Chondrocyte (in vitro differentiated cells): ENCODE data around the gene KCNE3. TPM values are rescaled to one million over a fixed set of nuclear protein-coding genes. Genes with fewer than 3 reads are reported as not detected.

ENCODE experiments used
- DNase-seq: peaks from one replicate; pipeline ENCODE4 v3.0.0; 2021; ENCODE audit warnings: mixed read lengths, low spot score
- H3K27ac Mint-ChIP-seq: one replicate; pipeline ENCODE4 v1.8.0; 2021; ENCODE audit warnings: mild to moderate bottlenecking, moderate library complexity, mixed read lengths; ENCODE audit not compliant: unreplicated experiment
- H3K27me3 Mint-ChIP-seq: 2 replicates; pipeline ENCODE4 v1.8.0; 2021; ENCODE audit warnings: low read depth, mixed read lengths
- H3K36me3 Mint-ChIP-seq: 2 replicates; pipeline ENCODE4 v1.8.0; 2021; ENCODE audit warnings: low read depth, mixed read lengths
- H3K4me1 Mint-ChIP-seq: 2 replicates; pipeline ENCODE4 v1.8.0; 2021; ENCODE audit warnings: low read depth, mild to moderate bottlenecking, mixed read lengths
- H3K4me3 Mint-ChIP-seq: one replicate; pipeline ENCODE4 v1.8.0; 2021; ENCODE audit warnings: mild to moderate bottlenecking, moderate library complexity, mixed read lengths; ENCODE audit not compliant: unreplicated experiment
- H3K9me3 Mint-ChIP-seq: 2 replicates; pipeline ENCODE4 v1.8.0; 2021; ENCODE audit warnings: low read depth, mixed read lengths
- long read RNA-seq: library from polyadenylated mRNA; stranded (forward); transcript quantifications from one replicate; pipeline ENCODE4 v2.0.0, GENCODE V29; 2021
- total RNA-seq: library from RNA; stranded (reverse); gene quantifications from 3 replicates; pipeline ENCODE4 v1.2.1, GENCODE V29; 2021
- TF ChIP-seq, protein P1 (sequence below): fragments of 200-600 bp; sonication (generic); IDR thresholded peaks from 2 replicates; pipeline ENCODE4 v1.5.0; 2021; ENCODE audit warnings: antibody characterized with exemption, mild to moderate bottlenecking, moderate library complexity

KCNE3 gene, protein sequence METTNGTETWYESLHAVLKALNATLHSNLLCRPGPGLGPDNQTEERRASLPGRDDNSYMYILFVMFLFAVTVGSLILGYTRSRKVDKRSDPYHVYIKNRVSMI
- total RNA-seq = 0.46 to 0.72 TPM in 2 of 3 replicates, not detected in the other
- long read RNA-seq = 0 reads

DNA sequence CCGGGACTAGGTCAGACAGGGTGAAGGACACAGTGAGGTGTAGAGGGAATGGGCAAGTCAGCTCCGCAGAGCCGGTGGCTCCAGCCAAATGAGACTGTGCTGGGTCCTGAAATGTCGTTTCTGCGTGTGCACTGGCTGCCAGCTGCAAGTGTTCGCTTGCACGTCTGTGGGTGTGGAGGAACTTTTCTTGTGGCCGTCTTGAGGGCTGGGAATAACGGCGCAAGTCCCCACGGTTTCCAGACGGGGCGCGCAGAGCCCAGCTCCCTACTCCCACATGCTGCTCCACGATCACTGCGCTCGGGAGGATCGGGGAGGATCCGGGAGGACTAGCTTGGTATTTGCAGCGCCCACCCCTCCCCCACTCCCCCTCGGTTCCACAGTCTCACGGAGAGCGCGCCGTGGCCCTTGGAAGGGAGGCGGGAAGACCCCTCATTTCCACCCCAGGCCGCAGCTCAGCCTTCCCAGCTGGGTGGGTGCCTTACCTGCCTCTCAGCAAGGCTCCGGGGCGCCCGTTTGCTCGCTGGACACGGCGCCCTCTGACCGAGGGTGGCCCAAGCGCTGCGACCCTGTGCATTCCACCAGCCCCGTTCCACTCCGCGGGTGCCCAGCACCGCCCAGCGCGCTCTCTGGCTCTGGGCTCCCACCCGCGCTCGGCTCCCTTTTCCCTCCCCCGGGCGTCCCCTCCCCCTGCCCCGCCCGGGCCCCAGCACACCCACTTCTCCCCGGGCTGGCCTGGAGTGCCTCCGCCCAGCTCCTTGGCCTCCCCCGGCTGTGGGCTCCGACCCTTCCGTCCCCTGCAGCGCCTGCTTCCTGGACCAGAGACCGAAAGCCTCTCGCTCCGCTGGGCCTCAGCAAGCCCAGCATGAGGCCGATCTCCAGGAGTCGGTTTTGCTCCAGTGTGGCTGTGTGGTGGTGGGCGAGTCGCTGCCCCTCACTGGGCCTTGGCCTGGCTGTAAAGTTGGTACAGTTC, at the start of gene KCNE3:
Gene KCNE3 (minus strand): TSS at position 634 of the 970 bp plus-strand sequence. CDS start 9,986 bp downstream, outside the sequence.
- TF ChIP-seq, protein P1, sequence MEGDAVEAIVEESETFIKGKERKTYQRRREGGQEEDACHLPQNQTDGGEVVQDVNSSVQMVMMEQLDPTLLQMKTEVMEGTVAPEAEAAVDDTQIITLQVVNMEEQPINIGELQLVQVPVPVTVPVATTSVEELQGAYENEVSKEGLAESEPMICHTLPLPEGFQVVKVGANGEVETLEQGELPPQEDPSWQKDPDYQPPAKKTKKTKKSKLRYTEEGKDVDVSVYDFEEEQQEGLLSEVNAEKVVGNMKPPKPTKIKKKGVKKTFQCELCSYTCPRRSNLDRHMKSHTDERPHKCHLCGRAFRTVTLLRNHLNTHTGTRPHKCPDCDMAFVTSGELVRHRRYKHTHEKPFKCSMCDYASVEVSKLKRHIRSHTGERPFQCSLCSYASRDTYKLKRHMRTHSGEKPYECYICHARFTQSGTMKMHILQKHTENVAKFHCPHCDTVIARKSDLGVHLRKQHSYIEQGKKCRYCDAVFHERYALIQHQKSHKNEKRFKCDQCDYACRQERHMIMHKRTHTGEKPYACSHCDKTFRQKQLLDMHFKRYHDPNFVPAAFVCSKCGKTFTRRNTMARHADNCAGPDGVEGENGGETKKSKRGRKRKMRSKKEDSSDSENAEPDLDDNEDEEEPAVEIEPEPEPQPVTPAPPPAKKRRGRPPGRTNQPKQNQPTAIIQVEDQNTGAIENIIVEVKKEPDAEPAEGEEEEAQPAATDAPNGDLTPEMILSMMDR = no peak
- Mint-ChIP-seq H3K27me3 (peaks cover under 1% of the 10 kb centered on the region), H3K27ac (peak within 1 kb of the TSS; percentile 71), H3K36me3 (no peaks in the 10 kb centered on the region), H3K4me1 (peaks cover 6% of the 10 kb centered on the region), H3K9me3 (no peaks in the 10 kb centered on the region), H3K4me3 (peak within 1 kb of the TSS; percentile 71)
- DNase-seq = no peak

DNA sequence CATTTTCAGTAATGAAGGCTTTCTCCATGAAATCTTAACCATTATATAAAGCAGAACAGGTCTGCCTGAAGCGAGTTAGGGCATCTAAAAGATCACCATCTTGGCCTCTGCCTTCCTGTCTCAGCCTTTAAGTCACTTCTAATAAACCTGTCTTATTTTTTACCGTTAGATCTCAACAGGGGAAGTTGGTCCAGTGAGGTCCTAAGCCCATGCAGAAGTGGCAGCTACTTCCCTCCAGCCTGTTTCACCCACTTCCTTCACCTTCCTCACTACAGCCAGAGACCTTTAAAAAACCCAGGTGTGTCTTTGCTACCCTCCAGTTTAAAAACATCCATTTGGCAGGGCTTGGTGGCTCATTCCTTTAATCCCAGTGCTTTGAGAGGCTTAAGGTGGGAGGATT, 40.2 kb upstream of the KCNE3 start:
- Mint-ChIP-seq H3K9me3 (peaks cover under 1% of the 10 kb centered on the region), H3K27me3 (no peaks in the 10 kb centered on the region), H3K27ac (no peak overlapping the region), H3K4me1 (peaks cover 4% of the 10 kb centered on the region), H3K4me3 (no peak overlapping the region), H3K36me3 (no peaks in the 10 kb centered on the region)
- no peak for DNase-seq
- TF ChIP-seq, protein P1 = no peak

DNA sequence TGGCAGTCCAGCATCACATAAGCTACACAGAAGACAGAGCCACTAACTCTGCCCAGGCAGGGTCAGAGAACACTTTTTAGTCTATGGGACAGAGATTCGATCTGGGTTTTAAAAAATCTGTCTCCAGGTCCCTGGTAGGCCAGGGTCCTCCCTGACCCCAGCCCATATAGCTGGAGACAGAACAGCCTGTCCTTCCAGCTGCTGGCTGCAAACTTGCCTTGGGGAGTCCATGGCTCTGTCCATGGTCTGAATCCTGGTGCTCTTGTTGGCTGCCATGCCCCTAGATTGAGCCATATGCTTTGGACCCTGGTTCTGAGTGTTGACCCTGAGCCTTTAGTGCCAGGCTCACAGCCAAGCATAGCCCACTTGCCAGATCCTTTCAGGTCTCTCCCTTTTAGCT, 39.5 kb upstream of the KCNE3 start:
- H3K4me1 Mint-ChIP-seq = peaks cover 4% of the 10 kb centered on the region
- no peak overlapping the region for H3K4me3 Mint-ChIP-seq
- peaks cover 3% of the 10 kb centered on the region for H3K9me3 Mint-ChIP-seq
- DNase-seq = no peak
- TF ChIP-seq, protein P1 = no peak
- no peaks in the 10 kb centered on the region for H3K27me3 Mint-ChIP-seq
- H3K36me3 Mint-ChIP-seq = no peaks in the 10 kb centered on the region
- no peak overlapping the region for H3K27ac Mint-ChIP-seq

DNA sequence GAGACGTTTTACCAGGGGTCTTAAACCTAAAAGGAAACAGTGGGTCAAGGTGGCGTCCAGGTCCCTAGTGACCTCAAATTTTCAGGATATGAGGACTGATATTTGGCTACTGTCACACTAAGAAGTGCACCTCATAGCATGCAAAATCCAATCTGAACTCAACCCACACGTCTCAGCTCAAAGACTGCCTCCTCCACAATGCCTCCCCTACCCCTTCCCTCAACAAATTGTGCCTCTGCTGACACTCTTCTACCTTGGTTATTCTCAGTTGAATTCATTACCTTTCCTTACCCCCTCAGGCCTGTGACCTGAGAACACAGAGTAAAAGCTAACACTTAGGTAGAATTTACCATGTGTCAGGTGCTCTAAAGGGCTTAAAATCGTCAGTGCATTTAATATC, 38.6 kb upstream of the KCNE3 start:
- Mint-ChIP-seq H3K27me3 (no peaks in the 10 kb centered on the region), H3K9me3 (peaks cover 3% of the 10 kb centered on the region), H3K4me3 (no peak overlapping the region), H3K36me3 (no peaks in the 10 kb centered on the region), H3K27ac (no peak overlapping the region), H3K4me1 (peaks cover 4% of the 10 kb centered on the region)
- DNase-seq = no peak
- TF ChIP-seq, protein P1 = no peak

DNA sequence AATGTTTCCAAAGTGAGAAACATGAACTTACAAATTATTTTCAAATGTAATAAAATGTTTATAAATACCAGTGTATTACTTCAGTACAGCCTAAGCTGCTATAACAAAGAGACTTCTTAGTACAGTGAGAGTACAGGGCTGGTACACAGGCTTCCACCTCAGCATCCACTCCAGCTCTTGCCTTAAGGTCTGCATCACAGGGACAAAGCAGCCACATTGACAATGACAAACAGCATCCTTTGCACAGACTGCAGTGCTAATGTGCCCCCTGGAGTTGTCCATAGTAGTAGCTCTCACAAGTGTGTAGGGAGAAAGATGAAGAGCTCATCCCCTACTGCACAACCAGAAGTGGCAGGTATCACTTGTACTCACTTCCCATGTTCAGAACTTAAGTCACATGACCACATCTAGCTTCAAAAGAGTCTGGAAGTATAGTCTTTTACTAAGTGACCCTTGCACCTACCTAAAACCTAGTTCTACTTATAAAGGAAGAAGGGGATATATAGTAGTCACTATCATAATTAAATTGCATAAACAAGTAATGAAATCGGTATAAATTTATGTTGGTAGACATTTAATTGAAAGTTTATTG, 36.8 kb upstream of the KCNE3 start:
- Mint-ChIP-seq H3K27ac (no peak overlapping the region), H3K4me3 (no peak overlapping the region), H3K36me3 (no peaks in the 10 kb centered on the region), H3K4me1 (peaks cover 4% of the 10 kb centered on the region), H3K9me3 (peaks cover 3% of the 10 kb centered on the region), H3K27me3 (no peaks in the 10 kb centered on the region)
- TF ChIP-seq, protein P1 = no peak
- DNase-seq = no peak
